GM19099 (cell line): Measurements from ENCODE around the gene KCNJ15.

Source experiments
- POLR2A ChIP-seq: IDR thresholded peaks from 3 replicates; pipeline ENCODE4 v1.6.1; 2011; ENCODE audit warnings: low read depth; ENCODE audit not compliant: insufficient read length; ENCODE audit errors: extremely low read depth

Gene KCNJ15

DNA sequence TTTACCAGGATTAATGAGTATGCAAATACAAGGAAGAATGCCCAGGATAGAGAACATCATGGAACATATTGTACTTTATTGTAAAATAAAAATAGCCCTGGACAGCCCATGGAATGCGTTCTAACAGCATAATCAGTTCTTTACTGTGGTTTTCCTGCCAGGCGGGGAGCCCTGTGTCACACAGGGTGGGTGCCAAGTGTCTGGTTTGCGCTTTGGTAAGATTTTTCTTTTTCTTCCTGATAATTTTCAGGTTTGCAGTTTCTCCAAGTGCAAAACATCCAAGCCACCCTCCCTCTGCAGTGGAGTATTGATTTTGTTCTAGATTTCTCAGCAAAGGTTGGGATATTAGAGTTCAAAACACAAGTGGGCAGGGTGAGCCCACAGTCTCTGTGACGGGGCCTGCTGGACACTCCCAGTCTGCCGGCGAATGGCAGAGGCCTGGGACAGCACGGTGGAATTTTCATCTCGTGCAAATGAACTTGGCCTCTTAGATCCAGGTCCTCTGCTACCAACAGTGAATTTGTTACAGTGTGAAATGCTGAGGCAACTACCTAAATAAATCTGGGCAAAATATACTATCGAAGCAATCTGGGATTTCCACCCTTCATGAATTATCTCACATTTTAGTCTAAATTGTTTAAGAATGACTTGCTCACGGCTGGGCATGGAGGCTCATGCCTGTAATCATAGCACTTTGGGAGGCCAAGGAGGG is 15.6 kb upstream of the KCNJ15 start:
- TF ChIP-seq POLR2A, result no peak

DNA sequence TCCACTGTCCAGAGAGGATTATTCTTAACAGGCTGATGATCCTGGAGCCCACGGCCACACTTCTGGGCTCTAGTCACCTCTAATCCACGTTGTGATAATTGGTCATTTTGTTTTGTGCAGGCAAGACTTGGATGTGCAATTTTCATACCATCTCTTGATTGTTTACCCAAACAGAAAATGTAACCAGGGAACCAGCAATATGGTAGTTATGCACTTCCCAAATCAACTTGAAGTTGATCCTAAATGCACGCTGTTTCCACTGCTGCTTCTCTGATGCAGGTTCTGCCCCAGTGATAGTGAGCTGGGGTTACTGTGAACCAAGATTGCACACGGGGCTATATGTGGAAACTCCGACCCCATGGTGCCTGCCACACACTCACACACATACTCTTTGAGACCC is 14.7 kb upstream of the KCNJ15 start:
- no peak for TF ChIP-seq POLR2A

DNA sequence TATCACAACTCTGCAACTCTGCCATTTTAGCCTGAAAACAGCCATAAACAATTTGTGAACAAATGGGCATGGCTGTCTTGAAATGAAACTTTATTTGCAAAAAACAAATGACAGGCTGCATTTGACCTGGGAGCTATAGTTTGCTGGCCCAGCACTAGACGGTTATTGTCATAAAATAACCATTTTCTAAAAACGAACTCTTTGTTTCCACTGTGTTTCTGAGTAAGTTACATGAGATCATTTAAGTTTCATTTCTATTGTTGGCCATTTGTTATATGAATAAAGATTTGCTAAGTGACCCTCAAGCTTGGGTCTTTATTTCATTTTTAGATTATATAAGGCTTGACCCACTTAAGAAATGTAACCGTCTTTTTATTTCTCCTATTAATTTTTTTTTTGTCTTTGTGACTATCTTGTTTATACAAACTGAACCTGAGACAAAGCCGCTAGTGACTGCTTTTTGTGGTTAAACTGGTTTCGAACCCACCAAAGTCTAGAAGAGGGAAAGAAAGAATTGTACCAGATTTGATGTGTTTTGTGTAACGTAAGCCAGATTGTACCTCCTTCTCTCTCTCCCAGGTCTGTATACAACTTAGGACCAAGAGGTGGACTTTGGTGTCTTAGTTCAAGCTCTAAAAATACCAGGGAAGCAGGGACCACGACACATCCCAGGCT is 12.9 kb upstream of the KCNJ15 start:
- no peak for TF ChIP-seq POLR2A

DNA sequence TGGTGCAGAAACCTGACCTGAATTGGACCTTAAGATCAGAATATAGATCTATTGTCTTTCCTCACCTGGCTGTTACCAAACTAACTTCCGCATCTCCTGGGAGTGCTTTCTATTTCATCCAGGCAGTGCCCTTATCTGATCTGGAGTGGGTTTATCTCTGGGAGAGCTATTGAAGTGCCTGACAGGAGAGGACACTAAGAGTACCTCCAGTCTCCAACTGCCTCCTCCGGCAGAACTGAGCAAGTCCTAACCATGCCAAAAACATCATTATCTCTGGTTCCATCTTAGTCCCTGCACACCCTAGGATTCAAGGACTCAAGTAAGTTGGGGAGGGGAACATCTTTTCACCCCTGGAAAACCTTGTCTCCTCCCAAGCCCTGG is 12.4 kb upstream of the KCNJ15 start:
- no peak for TF ChIP-seq POLR2A

DNA sequence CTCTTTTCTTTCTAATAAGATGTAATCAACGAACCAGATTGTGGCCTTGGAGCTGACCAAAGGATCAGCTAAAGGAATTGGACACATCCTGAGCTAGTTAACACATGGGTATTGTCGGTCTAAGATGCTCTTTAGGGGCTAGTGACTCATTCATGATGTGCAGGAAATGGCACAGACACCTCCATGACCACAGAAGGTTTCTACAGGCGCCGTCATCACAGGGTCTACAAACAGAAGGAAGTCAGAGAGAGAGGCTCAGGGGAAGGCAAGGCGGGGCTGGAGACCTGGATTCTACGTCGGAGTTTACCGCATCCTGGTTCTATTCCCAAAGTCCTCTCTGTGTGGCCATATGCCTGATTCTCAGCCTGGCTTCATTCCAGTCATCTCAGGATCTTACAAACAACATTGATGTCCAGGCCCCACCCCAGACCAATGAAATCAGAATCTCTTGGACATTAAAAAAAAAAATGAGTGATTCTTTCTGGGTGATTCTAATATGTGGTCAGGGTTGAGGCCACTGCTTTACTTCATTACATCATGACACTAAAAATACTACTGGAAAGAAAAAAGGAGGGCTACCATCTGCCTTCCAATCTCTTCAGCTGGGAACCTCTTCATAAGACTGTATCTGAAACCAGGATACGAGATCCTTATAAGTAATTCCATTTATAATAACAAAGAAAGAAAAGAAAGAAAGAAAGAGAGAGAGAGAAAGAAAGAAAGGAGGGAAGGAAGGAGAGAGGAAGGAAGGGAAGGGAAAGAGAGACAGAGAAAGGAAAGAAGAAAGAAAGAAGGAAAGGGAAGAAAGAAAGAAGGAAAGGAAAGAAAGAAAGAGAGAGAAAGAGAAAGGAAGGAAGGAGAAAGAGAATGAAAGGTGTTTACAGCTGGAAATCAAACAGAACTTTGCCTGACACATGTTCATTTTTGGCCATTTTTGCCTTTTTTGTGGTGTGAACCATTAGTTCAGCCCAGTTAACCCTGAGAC is 11.6 kb upstream of the KCNJ15 start:
- TF ChIP-seq POLR2A, result no peak

DNA sequence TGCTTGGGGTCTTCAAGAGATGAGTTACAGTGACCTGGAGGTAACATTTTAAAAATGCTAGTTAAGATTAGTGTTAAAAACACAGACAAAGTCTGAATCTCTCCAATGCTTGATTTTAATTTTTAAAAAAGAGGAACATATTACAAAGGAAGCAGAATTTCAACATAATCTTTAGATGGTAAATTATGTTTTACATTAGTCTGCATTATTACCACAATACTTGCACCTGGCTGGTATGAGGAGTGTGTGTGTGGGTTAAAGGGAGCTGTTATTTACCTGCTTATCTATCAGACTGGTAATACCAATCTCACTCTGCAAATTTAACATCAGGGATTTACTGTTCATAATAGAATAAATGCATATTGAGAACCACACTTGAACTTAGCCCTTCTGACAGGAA is 10.3 kb upstream of the KCNJ15 start:
- no peak for TF ChIP-seq POLR2A

DNA sequence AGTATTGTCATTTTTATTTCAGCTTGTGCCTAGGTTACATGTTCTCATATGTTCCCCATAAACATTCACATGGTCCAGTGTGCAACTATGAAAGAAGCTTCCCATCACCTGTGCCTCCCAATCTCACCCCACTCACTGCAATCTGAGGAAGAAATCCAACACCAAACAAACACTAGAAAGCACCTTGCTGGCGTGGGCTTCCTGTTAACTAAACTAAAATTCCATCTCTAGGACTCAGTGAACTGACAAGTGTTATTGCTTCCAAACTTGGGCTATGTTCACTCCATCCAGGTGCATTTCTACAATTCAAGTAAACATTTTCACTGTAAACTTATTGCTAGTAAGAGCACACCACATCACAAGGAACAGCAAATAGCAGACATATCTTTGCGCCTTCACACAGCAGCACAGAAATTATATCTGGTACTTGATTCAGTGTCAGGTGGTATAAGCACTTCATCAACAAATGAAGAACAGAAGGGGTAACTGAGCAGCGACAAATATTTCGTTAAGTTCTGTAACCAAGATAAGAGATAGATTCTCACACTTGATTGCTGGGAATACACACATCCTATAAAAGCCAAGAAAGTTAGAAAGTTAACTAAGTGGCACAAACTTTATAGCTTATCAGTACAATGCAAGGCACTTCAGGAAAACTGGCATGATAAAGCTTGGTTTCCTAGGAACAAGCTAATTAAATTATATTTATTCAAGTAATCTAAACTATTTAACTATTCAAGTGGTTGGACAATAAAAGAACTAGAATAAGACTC is 8.9 kb upstream of the KCNJ15 start:
- no peak for TF ChIP-seq POLR2A

DNA sequence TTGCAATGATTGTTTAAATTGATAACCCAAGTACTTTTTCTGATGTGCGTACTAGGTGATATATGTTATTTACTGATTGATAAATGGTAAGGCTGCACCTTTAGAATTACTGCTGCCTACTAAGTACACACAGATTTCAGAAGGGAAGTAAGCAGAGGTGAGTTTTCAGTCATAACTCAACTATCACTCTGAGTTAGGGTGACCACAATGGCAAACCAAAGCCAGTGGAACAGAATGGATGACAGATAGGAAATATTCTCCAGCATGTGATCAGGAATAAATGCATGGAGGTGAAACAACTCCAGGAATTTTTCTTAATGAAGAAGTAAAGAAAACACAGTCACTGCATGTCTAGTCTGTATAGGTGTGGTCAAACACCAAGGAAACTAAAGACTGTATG is 7.5 kb upstream of the KCNJ15 start:
- TF ChIP-seq POLR2A, result no peak

DNA sequence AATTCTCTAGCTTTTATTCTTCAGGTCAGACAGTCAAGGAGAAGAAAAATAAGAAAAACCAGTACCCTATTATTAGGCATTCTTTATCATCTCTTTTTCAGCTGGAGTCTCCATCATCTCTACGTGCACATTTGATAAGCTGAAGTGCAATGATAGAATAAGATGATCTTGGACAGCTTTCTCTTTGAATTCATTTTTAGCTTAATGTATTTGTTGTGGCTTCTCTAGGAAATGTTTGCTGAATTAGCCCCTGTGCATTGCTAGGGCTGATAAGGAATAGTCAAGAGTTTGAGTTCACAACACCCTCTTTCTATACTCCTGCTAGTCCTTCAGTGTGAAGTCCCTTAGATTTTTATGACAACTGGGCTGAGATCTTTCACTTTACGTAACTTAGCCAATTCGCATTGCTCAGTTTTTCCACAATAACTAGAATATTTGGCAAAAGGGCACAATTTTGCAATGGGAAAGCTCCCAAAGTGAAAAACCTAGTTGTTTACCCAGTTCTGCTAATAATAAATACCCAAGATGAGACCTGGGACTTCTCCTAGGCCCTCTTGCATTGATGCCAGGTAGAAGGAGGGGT is 7.0 kb upstream of the KCNJ15 start:
- no peak for TF ChIP-seq POLR2A

DNA sequence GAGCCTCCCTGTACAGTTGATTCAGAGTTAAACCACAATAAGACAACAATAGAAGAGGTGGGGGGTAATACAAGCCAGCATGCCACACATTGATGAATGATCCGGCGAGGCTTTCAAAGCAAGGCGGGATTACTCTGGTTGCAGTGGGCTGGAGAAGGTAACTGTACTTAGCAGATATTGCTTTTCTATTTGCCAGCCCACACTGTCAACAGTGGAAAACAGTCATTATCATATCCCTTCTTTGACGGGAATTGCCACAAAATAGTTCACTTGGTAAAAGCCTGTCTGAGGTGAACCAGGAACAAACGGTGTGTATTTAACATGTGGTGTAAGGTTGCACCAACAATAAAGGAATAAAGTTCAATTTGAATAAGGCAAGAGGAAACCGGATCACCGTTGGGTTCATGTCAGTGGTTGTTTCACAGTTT is 5.8 kb upstream of the KCNJ15 start:
- no peak for TF ChIP-seq POLR2A

DNA sequence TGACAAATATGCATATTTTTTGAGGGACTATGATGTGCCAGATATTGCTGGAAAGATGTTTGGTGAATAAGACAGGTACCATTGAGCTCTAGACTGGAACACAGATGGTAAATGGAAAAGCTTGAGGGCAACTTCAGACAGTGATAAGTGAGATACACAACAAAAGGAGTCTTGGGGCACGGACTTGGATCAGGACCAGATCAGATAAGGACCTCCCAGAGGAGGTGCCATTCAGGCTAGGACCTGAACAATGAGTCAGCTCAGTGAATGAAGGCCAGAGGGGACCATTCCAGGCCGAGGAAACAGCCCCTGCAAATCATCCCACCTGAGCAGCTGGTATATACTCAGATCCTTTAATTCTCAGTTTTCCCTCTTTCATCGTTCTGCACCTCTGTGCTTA is 1.8 kb upstream of the KCNJ15 start:
- no peak for TF ChIP-seq POLR2A

DNA sequence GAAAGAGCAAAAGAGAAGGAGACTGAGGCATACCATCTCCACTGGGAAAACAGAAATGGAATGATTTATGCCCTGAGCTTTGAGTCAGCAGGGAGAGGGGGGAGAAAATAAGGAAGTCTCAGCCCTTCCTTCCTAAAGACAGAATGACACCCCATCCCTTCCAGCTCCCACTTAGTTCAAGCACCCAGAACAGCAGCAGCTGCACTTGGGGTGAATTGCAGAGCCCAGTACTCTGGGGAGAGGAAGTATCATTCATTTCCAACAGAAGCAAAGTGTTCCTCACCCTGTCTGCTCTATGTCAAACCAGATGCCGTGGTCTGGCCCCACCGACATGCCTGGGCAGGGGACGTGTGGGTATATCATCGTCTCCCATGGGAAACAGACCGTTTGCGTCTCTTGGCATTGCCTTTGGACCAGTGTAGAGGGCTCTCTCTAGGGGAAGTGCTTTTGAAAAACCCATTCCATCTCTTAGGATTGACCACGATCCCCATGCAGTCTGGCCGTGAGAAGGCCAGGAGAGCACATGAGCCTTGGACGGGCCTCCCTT is 1.1 kb upstream of the KCNJ15 start:
- no peak for TF ChIP-seq POLR2A

DNA sequence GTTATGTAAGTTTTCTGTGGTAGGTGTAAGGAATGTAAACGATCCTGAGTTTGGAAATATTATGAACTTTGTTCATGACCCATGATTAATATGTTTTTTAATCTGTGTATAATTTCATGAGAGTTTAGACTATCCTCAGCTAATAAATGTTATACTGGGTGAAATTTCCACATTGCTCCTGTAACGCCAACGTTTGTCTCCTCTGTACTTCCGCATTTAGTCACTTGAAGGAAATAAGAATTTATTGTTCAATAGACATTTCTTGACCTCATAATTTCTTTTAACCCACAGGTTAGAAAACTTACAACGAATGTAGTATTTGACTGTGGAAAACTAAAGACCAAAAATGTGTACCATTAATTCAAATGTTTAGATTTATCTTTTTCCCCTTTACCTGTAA is 876 bp downstream of the KCNJ15 start:
- TF ChIP-seq POLR2A, result no peak
